HG03025 (cell line): ENCODE results near the gene ABCC8.
"Not testable (repeated sequence)": the region's sequence is repeated elsewhere in the genome, so short reads cannot be mapped to it uniquely, and the experiment has no call there.

ENCODE experiments used
- ATAC-seq: cut with Tn5 transposase; IDR thresholded peaks from one replicate; pipeline ENCODE4 v1.9.1; 2021; ENCODE audit warnings: mild to moderate bottlenecking, moderate library complexity; ENCODE audit not compliant: unreplicated experiment, low FRiP score

ABCC8 gene

DNA sequence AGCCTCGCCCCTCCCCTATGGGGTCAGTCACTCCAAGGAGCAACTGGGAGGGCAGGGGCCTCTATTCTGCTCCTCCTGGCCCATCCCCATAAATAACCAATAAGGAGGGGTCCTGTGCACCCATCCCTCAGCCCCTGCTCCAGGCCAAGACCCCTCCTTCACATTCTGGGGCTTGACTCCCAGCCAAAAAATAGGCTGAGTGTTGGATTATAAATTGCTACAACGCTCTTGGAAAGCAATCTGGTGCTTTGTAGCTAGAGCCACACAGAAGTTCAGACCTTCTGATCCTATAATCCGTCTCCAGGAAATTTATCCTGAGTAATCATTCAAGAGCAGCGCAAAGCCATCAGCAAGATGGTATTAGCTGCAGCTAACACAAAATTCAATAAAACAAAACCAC, 42.5 kb downstream of the ABCC8 start:
- ATAC-seq = no peak

DNA sequence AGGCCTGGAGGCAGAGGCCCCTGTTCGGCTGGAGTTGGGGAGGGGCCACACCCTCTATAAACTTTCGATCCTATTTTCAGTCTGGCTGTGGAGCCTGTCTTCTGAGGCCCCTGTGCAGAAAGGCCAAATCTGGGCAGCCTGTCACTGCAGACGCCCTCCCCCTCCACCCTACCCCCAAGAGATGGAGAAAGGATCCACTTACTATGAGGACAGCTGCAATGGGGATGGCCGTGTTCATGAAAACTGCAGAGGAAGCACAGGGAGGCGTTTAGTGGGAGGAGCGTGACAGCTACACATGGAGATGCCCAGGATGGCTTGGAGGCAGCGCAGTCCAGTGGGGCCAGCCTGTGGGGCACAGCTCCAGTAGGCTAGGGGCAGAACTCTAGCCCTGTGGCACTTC, 44.6 kb downstream of the ABCC8 start:
- no peak for ATAC-seq

DNA sequence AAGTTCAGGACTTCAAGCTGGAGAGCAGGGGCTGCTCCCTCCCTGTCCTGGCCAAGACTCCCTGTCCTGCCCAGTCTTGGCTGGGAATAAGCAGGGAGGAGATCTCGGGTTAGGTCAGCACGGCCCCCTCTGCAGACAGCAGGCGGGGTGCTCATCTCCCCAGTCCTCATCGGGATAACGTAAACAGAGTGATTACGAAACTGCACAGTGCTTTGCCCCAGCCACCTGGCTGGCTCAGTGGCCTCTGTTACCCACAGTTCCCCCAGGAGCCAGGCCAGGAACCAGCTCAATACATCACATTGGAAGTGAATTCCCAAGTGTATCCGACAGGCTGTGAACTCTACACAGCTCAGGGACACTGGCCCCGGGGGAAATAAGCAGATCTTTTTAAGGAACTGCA, 45.5 kb downstream of the ABCC8 start:
- ATAC-seq = no peak

DNA sequence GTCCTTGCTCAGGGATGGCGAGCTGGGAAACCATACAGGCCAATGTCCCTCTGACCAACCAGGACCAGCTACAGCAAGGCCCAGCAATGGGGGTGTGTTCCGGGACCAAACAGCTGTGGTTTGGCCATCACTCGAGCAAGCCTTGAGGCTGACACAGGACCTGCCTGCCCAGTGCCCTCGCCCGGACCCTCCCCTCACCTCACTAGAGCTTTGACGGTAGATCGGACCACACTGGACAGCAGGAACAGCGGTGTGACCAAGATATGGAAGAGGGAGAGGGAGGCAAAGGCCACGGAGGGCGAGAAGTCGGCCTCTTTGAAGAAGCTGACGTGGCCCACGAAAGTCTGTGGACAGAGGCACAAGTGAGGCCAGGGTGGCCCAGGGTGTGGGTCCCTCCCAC, 46.0 kb downstream of the ABCC8 start:
- ATAC-seq = no peak

DNA sequence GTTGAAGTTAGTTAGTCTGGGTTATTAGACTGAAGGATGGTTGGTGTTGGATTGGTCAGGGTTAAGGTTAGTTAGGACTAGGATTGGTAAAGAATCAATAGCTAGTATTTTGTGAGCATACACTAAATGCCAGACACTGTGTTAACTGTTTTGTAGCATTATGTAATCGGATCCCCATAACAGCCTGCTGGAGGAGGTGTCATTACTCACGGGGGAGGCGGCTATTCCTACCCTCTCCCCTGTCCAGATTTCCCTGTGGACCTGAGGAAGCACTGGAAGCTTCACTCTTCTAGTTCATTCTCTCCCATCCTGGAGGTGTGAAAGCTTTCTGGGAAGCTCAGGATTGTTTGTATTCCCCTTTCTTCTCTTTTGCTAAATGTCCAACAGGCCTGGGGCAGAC, 47.7 kb downstream of the ABCC8 start:
- ATAC-seq = no peak

DNA sequence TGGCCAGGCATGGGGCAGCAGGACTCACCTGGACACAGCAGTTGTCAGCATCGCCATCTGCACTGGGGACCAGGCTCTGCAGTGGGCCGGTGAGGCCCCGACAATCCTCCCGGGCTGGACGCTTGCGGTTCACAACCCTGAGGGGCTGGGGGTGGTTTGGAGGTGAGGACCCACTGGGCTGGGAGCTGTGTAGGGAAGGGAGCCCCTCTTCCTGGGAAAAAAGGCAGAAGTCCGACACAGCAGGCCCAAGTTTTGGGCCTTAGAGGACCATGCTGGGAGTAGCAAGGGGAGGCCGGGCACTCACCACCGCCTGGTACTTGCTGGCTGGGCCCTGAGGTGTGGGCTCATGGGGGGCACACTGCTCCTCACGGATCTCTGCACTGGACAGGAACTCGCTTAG, 48.4 kb downstream of the ABCC8 start:
- no peak for ATAC-seq

DNA sequence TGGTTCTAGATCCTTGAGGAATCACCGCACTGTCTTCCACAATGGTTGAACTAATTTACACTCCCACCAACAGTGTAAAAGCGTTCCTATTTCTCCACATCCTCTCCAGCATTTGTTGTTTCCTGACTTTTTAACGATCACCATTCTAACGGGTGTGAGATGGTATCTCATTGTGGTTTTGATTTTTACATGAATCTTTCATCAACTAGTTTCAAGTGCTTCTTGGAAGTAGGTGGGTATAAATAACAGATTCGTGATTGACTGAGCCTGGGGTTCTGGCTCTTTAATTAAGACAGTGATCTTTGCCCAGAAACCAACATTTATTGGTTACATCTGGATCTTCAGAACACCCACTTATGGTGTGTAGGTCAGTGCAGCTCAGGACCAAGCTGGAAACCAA, 50.4 kb downstream of the ABCC8 start:
- ATAC-seq = not testable (repeated sequence)

DNA sequence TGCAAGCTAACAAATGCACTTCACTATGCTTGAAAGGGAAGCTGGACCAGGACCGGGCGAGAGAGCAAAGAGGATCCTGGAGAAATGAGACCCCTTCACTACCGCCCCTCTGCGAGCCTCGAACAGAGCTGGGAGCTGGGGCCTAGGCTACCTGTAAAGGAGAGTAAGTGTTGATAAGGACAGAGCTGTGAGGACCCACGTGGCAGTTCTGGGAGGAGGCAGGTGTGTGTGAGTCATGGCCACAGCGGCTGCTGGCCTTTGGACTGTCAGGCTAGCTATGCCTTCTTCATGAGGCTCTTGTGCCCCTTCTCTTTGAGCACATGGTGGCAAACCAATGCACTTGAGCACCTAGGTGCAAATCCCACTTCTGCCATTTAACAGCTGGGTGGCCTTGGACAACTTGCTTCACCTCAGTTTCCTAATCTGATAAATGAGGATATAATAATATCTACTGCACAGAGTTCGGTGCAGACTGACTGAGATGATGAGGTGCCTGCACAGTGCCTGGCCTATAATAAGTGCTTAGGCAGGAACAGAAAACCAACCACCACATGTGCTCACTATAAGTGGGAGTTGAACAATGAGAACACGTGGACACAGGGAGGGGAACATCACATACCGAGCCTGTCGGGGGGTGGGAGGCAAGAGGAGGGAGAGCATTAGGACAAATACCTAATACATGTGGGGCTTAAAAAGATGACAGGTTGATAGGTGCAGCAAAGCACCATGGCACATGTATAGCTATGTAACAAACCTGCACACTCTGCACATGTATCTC, 52.9 kb downstream of the ABCC8 start:
- ATAC-seq = no peak

DNA sequence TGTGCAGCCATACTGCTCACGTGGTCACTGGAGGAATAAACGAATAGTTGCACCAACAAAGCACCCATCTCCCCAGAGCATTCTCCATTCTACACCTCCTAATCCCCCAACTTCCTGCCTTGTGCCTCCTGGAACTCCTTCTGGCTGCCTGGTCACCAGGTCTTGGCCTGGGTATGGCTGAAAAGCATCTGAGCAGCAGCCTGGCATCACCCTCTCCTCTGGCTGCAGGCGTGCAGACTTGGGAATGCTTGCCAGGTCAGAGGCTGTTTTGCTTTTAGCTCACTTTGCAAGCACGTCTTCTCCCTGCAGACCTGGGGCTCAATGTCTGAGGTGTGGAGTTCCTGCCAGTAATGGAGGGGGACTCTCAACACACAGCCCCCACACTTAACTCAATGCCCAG, 54.9 kb downstream of the ABCC8 start:
- no peak for ATAC-seq

DNA sequence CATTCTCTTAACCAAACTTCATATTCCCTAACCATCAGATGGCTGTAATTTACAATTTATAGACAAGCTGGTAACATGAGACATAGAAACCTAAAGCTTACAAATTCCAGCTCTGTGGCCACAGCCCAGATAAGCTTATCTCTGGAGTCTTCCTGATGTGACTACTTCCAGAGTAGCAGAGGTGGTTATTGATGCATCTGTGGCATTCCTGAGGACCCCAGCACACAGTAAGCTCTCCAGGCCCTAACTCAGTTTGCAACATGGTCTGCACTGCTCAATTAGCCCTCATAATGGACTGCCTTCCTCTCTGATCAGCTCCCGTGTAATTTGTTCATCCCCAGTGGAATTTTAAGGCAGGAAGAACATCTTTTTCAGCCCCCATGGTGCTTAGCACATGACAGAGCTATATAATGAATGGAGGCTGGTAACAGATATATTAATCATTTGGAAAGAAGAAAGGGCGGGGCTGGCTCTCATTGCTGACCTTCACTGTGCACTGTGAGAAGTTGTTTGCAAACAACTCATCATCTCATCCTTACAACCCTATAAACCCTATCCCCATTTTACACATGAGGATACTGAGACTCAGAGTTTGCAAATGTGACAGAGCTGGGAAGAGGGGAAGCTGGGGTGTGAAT, 58.1 kb downstream of the ABCC8 start:
- no peak for ATAC-seq

DNA sequence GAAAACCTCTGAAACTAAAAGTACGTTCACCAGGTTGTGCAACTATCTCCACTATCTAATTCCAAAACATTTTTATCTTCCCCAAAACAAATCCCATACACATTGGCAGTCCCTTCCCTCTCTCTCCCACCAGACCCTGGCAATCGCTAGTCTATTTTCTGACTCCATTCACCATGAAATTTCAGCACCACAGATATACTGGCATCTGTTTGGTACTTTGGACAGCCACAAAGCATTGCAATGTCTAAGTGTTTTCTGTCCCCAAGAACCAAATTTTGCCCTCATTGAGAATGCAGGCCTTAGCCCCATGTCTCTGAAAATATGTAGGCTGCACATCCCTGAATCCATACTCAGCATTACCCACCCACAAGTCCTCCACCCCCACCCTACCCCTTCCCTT, 60.2 kb downstream of the ABCC8 start:
- ATAC-seq = no peak

DNA sequence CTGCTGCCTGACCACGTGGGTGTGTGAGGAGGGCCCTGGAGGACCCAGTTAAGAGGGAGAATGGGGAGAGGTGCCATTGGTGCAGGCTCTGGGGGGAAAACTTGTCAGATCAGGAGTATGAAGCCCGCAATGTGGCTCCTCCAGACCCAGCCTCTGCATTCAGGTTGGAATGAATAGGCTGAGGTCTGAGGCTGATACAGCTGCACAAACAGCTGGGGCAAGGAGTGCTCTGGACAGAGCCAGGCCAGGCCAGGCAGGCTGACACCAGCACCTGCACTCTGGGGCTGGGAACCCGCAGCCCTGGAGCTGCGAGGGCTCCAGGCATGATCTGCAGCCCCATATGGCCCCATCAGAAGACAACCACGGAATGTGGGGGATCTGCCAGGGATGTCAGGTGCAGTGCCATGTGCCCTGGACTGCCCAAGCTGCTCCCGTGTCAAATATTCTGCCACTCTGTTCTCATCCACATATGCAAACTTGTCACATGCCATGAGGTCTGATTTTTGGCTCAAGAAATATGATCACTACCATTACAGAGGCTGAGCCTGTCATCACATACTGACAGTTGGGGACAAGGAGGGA, 61.0 kb downstream of the ABCC8 start:
- no peak for ATAC-seq

DNA sequence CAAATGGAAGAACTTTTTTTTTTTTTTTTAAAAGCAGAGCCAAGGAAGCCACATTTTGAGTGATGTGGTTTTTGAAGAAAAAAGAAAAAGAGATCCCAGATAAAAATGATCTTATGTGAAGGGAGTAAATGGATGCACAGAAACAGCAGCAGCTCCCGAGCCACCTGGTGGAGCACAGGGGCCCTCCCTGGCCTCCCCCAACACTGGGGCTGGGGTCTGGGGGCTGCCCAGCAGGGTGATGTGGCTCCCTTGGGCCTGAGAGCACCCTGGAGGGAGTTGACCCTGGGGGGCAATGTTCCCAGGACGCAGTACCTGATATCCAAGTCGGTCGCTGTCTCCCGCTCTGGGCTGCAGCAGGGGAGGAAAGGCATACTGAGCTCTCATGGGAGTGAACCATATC, 61.7 kb downstream of the ABCC8 start:
- ATAC-seq = no peak

DNA sequence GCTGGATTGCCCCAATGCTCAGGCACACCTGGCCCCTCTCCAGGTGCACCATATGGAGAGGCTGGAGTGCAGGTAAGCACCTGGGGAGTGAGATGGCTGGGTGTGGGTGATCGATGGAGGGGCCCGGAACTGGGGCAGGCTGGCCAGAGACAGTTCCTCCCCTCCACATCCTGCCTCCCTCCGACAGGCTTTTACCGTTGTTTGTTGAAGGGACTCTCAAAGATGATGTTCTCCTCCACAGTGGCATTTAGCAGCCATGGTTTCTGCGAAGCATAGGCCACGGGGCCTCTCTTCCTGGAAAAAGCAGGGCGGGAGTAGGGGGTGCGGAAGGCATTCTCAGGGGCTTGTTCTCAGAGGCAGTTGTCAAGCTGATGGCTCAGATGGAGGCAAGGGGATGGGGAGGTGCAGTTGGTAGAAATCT, 62.3 kb downstream of the ABCC8 start:
- ATAC-seq = no peak

DNA sequence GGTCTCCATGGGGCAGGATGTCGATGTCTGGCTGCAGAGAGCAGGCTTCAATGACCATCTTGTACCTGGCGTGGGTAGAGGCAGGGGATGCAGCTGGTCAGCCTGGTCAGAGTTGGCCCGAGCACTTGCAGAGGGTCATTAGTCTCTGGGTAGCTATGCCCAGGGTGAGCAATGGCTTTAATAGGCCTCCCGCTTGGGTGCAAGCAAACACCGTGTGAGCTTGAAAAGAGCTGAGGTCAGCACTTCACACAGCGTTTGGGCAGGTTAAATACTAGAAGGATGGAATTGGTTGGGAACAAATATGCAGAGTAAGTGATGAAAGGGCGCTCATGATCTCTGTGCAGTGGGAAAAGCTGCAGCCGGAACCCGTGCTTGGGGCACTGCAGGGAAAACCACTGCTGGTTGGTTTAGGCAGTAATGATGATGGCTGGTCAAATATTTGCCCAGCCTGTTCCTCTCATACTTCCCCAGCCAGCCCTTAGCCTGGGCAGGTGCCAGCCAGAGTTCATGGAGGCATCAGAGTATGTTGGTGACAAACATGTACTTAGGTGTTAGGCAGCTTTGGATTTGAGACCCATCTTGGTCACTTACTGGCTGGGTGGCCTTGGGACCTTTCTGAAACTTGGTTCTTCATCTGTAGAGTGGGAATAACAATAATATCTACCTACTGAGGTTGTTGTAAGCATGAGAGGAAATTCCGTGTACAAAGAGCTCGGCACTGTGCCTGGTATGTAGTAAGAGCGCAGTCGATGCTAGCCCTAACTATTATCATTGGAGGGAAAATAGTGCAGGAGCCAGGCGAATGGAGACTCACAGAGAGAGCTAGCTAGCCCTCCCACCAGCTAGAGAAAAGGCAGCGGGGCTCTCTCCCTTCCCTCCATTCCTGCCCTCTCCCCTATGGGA, 63.0 kb downstream of the ABCC8 start:
- no peak for ATAC-seq

DNA sequence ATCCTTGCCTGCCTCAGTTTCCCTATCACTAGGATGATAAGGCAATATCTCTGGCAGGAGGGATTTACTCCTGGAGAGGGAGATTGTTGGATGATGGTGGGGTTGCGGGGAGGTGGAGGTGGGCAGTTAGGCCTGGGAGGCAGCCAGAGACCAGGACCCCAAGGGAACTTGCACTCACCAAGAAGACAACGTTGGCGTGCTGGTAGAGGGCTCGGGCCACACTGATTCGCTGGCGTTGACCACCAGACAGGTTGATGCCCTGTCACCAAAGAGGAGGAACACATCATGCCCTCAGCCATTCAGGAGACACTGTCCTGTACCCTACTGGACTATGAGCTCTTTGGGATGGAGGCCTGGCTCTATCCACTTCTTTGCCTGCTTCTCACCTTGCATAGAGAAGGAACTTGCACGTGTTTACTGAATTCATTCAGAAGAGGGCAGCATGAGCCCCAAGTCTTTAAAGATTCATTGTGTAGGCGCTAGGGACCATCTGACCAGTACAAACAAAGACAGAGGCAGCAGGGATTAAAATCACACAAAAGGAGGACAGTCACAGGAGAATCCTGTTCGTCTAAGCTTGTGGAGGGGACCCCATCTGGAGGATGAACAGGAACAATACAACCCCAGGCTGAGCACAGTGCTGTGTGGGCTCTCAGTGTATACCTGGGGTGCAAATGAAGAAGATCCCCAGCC, 64.0 kb downstream of the ABCC8 start:
- no peak for ATAC-seq

DNA sequence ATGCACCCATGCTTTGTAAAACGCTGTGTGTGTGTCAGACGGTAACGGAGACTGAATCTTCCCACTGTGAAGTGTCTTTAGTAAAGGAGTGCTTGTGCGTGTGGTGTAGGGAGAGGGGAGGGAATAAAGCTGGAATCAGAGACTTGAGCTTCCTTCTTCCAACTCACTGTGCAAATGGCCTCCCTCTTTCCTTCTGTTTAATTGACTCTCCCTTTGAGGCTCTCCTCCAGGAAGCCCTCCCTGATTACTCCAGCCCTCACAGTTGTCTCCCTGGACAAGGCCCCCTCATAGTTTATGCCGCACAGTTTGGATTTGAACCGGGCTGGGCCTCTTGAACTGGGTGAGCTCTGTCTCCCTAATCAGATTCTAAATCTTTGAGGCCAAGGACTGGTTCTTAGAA, 65.2 kb downstream of the ABCC8 start:
- ATAC-seq = no peak

DNA sequence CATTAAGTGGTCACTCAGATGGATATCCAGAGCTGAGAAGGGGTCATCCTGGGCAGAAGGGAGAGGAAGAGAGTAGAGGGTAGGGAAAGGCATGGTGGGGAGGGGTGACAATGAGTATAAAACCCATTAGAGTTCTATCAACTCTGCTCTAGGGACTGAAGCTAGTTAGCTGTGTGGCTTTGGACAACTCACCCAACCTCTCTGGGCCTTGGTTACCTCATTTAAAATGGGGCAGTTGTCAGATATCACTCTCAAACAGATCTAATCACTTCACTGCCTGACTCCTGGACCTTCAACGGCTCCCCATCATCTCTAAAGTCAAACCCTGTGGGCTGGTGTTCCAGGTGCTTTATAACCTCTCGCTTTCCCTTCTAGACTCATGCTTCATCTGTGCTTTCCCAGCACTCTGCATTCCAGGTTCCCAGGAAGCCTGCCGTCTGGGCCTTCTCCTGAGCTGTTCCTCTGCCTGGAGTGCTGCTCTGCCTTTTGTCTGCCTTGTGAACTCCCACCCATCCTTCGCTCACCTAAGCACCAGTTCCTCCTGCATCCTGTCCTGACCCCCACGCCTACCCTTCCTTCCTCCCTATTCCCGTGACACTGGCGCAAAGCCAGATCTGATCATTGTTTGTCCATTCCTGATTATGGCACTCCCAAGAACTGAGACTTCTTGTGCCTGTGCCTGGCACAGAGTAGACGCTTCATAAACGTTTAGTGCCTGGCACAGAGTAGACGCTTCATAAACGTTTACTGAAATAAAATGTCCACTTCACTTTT, 65.9 kb downstream of the ABCC8 start:
- no peak for ATAC-seq

DNA sequence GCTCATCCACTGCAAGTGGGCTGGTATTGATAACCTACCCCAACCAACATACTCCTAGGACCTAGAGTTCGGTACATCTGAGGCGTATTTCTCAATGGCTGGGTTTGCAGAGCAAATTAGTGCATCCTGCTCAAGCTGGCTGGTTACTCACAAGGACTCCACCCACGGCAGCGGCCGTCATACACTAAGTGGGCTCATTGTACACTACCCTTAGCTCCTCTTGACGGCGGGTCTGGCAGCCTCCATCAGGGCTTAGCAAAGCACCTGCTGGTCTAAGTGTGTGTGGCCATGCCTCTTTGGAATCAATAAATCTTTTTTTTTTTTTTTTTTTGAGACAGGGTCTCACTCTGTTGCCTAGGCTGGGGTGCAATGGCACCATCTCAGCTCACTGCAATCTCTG, 68.0 kb downstream of the ABCC8 start:
- ATAC-seq = no peak

DNA sequence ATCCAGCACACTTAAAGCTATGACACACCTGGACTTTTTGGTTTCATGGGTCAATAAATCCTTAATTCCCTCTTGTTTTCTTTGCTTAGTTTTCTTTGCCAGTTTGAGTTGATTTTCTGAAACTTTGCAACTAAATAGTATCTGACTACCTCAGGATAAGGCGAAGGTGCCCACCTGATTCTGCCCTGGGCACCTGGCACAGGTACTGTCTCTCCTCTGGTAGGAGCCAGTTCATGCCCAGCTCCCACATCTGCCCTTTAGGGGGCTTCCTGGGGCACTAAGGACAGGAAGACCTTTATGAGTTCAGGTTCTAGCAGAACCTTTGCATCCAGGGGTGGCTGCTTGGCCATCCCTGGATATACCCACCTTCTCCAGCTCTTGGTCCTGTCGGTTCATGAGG, 68.6 kb downstream of the ABCC8 start:
- no peak for ATAC-seq
